GM21825 (cell line): ENCODE data around the gene SRPK3.

Source experiments
- ATAC-seq: cut with Tn5 transposase; IDR thresholded peaks from one replicate; pipeline ENCODE4 v1.9.1; 2021; ENCODE audit warnings: mild to moderate bottlenecking, moderate library complexity; ENCODE audit not compliant: unreplicated experiment

SRPK3 gene

DNA sequence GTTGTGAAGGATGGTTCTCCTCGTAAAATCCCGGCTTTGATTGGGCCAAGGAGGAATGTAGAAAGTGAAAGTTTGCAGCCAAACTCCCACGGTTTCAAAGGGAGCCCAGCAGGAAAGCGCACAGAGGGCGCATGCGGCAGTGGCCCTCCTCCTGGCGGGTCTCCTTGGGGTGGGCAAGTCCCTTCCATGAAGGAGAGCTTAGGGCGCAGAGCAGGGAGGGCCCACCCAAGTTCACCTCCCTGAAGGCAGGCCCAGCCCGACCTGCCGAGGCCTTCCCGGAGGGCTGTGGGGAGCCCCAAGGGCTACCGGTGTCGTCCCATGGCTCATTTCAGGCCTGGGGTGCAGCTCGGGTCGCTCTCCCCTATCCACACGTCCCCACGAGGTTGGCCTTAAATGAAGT lies 47.5 kb downstream of the SRPK3 start:
- no peak for ATAC-seq

DNA sequence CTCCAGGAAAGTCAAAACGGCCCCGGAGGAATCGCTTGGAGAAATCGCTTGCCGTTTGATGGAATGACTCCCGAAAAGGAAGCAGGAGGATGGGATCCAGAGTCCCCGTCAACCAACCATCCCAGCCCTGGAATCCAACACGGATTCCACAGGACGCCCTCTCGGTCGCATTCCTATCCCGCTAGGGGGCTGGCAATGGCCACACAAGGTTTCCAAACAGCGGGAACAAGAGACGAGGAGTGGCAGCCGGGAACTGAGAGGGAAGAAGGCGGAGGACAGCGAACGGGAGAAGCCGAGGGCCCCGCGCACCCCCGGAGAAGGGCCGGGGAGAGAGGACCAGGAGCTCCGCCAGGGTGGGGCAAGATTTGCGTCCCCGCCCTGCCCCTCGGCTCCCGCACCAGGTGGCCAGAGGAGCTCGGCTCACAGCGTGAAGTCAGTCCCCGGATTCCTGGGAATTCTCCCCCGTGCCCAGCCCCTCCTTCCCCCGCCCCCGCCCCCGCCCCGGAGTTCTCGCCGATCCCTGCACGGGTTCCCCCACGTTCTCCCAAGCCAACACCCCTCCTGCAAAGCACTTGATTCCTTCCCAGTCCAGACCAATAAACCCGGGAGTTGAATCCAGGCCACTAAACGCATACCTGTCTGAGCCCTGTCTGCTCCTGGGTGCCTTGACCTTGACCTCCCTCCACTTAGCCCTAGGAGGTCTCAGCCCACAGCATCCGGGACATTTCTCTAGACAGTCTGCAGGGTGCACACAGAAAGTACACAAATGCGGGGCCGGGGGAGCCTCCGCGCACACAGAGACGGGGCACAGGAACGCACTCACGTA lies 48.1 kb downstream of the SRPK3 start:
- ATAC-seq, result no peak

DNA sequence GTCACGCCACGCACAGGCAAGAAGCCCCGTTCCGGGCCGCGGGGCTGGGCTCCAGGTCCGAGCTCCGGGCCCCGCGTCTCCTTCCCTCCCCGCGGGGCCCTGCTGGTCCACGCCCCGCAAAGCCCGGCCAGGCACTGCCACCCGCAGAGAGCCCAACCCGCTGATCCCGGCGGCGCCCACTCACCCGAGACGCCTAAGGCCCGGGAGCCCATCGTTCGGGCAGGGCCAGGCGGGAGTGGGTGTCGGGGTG lies 48.6 kb downstream of the SRPK3 start:
- no peak for ATAC-seq

DNA sequence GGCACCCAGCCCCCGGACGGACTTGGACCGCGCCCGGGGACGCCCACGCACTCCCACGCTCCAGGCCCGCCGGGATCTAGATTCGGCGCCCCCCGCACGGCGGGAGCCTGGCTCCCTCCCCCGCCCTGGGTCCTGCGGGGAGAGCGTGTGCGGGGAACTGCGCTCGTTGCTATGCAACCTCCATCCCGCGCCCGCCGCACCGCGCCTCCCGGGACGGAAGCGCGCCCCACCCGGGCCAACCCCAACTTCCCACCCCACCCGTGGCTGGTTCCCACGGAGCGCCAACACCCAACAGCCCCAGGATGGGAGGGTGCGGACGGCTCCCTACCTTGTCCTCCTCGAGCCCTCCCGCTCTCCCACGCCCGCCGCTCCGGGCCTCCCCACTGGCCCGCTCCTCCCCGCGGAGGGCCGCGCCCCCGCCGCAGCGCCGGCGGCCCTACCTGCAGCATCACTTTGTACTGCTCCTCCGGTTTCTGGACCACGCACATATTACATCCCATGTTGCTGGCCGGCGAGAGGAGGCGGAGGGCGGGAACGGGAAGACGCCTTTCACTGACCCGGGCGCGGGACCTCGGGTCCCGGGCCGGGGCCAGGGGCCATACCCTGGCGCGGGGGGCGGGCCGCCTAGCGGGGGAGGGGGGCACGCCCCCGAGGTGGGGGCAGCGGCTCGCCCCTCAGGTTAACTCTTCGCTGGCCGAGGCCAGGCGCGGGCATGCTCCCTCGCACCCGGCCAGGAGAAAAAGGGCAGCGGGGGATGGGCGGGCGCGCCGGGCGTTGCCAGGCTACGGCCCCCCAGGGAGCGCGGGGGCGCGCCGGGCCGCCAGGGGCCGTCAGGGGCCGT lies 49.2 kb downstream of the SRPK3 start, which contains the start of gene PDZD4:
PDZD4 (minus strand) TSS at position 746 of the 841 bp plus-strand sequence; CDS start at position 500, 246 bp downstream.
- no peak for ATAC-seq

DNA sequence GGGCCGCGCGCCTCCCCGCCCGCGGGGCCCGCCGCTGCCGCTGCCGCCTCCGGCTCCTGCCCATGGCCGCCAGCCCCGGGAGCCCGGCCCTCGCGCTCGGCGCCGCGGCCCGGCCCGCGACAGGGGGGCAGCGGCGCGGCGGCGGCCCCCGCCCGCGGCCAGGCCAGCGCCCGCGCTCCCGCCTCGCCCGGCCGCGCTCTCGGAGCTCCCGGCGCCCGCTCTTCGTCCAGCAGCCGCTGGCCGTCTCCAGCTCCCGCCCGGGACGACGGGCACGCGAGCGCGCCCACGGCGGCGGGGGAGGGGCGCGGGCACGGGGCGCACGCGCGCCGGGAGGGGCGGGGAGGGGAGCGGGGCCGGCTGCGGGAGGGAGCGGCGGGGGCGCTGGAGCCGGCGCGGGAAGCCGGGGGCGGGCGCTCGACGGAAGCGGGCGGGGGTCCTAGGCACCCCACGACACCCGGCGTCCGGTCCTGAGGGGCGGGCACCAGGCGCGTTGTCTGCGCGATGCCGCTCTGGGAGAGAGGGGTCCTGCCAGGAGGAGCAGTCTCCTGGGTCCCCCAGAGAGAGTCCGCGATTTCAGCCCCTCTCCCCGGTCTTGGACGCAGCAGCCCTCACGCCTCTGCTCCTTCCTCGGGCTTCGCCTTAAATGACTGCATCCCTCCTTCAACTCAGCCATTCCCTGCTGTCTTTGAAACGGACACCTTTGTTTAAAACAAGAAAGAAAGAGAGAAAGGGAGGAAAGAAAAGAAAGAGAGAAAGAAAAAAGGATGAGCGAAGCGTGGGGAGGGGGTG lies 50.0 kb downstream of the SRPK3 start:
- ATAC-seq, result no peak

DNA sequence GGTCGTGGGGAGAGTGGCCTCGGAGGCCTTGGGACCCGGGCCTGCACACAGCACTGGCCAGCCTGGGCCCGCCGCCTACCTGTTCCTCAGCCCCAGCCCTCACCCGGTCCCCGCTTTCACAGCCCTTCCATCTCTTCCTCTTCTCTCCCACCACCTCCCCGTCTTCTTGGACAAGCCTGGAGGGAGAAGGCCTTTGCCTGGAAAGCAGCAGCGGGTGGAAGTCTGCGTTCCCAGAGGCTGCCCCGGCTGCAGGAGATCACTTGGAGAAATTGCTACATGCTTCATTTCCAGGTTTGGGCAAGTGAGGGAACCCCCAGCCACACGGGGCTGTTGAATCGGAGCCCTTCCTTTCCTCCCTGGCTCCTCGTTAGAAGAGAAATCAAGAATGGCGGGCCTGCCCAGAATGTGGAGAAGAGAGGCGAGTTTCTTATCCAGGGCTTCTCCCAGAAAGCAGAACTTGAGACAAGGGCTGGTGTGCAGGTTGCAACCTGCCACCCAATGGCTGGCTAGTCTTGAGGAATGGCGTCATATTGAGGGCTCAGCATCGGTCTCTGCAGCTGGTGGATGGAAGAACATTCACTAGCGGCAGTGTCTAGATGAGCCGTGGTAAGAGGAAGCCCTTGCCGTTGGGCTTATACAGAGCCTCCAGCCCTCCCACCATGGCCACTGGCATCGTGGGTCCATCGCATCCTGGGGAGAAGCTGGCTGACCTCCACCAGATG lies 50.7 kb downstream of the SRPK3 start:
- ATAC-seq, result no peak

DNA sequence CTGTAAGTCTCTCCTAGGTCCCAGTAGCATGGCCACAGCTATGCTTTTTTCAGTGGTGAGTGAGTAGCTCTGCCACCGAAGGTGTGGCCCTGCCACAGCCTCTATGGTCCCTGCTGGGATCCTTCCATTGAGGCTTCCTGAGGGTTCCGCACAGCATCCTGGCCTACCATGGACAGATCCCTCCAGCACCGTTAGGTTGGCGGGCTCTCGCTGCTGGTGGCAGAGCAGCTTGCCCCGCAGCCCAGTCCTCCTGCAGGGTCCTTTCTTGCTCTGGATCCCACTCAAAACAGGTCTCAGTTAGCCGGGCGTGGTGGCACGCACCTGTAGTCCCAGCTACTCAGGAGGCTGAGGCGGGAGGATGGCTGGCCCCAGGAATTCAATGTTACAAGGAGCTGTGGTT lies 51.9 kb downstream of the SRPK3 start:
- no peak for ATAC-seq
